HEK293 (cell line): Measurements from ENCODE around the gene AFG1L.

Experiments
- CTCF ChIA-PET: fragments of 350-600 bp; formaldehyde crosslinking; extraction: SDS; loops from one replicate; lab custom pipeline; 2021; ENCODE audit warnings: antibody characterized with exemption; lab: Yijun Ruan, JAX
- POLR2A ChIA-PET: fragments of 300-600 bp; formaldehyde crosslinking; extraction: SDS; loops from one replicate; lab custom pipeline; 2020; ENCODE audit warnings: antibody characterized with exemption, inconsistent platforms; lab: Yijun Ruan, JAX
- H3K27ac ChIP-seq: fragments of 200-500 bp; sonication (Bioruptor generic); 2 replicates; pipeline ENCODE4 v1.5.1; 2014; ENCODE audit warnings: low read depth, low read length, control low read depth, inconsistent platforms; ENCODE audit errors: extremely low read depth
- H3K36me3 ChIP-seq, 2 experiments: fragments of 200-500 bp in 1 of 2; sonication (Bioruptor generic) in 1 of 2; 1 replicate in 1 of 2; 2 replicates in 1 of 2; pipeline ENCODE4 v1.5.1; 2014 to 2017; ENCODE audit warnings: inconsistent platforms in 2 of 2, low read length in 2 of 2; ENCODE audit not compliant: control insufficient read depth in 2 of 2, insufficient read depth in 1 of 2
- H3K4me1 ChIP-seq: fragments of 200-500 bp; sonication (Bioruptor generic); 2 replicates; pipeline ENCODE4 v1.5.1; 2014; ENCODE audit warnings: mild to moderate bottlenecking, low read length, inconsistent platforms; ENCODE audit not compliant: control insufficient read depth, insufficient read depth
- H3K4me3 ChIP-seq: 2 replicates; pipeline ENCODE4 v1.5.1; 2011; ENCODE audit warnings: low read depth, mild to moderate bottlenecking, control low read depth, low read length, moderate library complexity
- H3K9me3 ChIP-seq: fragments of 200-500 bp; sonication (Bioruptor generic); 2 replicates; pipeline ENCODE4 v1.5.1; 2014; ENCODE audit warnings: low read depth, low read length, inconsistent platforms; ENCODE audit not compliant: control insufficient read depth, insufficient read depth
- GLIS2 ChIP-seq: fragments of 450-650 bp; formaldehyde crosslinking; IDR thresholded peaks from 2 replicates; pipeline ENCODE4 v1.5.1; 2016; ENCODE audit warnings: missing biosample characterization, missing genetic modification characterization
- REPIN1 ChIP-seq: fragments of 450-650 bp; formaldehyde crosslinking; IDR thresholded peaks from 2 replicates; pipeline ENCODE4 v1.5.1; 2017; ENCODE audit warnings: missing biosample characterization, missing genetic modification characterization, low read depth
- SALL2 ChIP-seq: fragments of 450-650 bp; formaldehyde crosslinking; IDR thresholded peaks from 2 replicates; pipeline ENCODE4 v1.5.0; 2017; ENCODE audit warnings: missing biosample characterization, mild to moderate bottlenecking, missing genetic modification characterization, borderline replicate concordance
- SP2 ChIP-seq: fragments of 450-650 bp; formaldehyde crosslinking; IDR thresholded peaks from 2 replicates; pipeline ENCODE4 v1.5.1; 2016; ENCODE audit warnings: missing biosample characterization, missing genetic modification characterization
- ZBTB8A ChIP-seq: fragments of 450-650 bp; formaldehyde crosslinking; IDR thresholded peaks from 2 replicates; pipeline ENCODE4 v1.5.1; 2016; ENCODE audit warnings: missing biosample characterization, missing genetic modification characterization
- ZNF133 ChIP-seq: fragments of 450-650 bp; formaldehyde crosslinking; IDR thresholded peaks from 2 replicates; pipeline ENCODE4 v1.5.1; 2016; ENCODE audit warnings: missing biosample characterization, missing genetic modification characterization
- ZNF174 ChIP-seq: fragments of 450-650 bp; formaldehyde crosslinking; IDR thresholded peaks from 2 replicates; pipeline ENCODE4 v1.5.0; 2017; ENCODE audit warnings: missing biosample characterization, mild to moderate bottlenecking, missing genetic modification characterization
- ZNF2 ChIP-seq: fragments of 450-650 bp; formaldehyde crosslinking; IDR thresholded peaks from 2 replicates; pipeline ENCODE4 v1.5.1; 2016; ENCODE audit warnings: missing biosample characterization, missing genetic modification characterization
- ZNF266 ChIP-seq: fragments of 450-650 bp; formaldehyde crosslinking; IDR thresholded peaks from 2 replicates; pipeline ENCODE4 v1.5.1; 2016; ENCODE audit warnings: missing biosample characterization, missing genetic modification characterization, low read depth
- ZNF654 ChIP-seq: fragments of 450-650 bp; formaldehyde crosslinking; IDR thresholded peaks from 2 replicates; pipeline ENCODE4 v1.5.1; 2016; ENCODE audit warnings: low read depth, missing biosample characterization, missing genetic modification characterization
- ZNF664 ChIP-seq: fragments of 450-650 bp; formaldehyde crosslinking; IDR thresholded peaks from 2 replicates; pipeline ENCODE4 v1.5.1; 2016; ENCODE audit warnings: missing biosample characterization, missing genetic modification characterization
- ZNF670 ChIP-seq: fragments of 450-650 bp; formaldehyde crosslinking; IDR thresholded peaks from 2 replicates; pipeline ENCODE4 v1.5.1; 2016; ENCODE audit warnings: missing biosample characterization, missing genetic modification characterization, low read depth
- ZNF677 ChIP-seq: fragments of 450-650 bp; IDR thresholded peaks from 2 replicates; pipeline ENCODE4 v1.5.0; 2018; ENCODE audit warnings: missing biosample characterization, mild to moderate bottlenecking, missing genetic modification characterization, moderate library complexity
- ZNF837 ChIP-seq: fragments of 450-650 bp; formaldehyde crosslinking; IDR thresholded peaks from 2 replicates; pipeline ENCODE4 v1.5.1; 2016; ENCODE audit warnings: missing biosample characterization, missing genetic modification characterization
- ZXDB ChIP-seq: fragments of 450-650 bp; formaldehyde crosslinking; IDR thresholded peaks from 2 replicates; pipeline ENCODE4 v1.5.1; 2016; ENCODE audit warnings: missing biosample characterization, missing genetic modification characterization
- TF ChIP-seq, protein P1 (sequence below): fragments of 450-650 bp; IDR thresholded peaks from 2 replicates; pipeline ENCODE4 v1.5.1; 2018; ENCODE audit warnings: missing biosample characterization, mild to moderate bottlenecking, missing genetic modification characterization
- TF ChIP-seq, protein P2 (sequence below): fragments of 450-650 bp; formaldehyde crosslinking; IDR thresholded peaks from 2 replicates; pipeline ENCODE4 v1.5.1; 2017; ENCODE audit warnings: missing biosample characterization, missing genetic modification characterization
- TF ChIP-seq, protein P3 (sequence below): fragments of 450-650 bp; formaldehyde crosslinking; IDR thresholded peaks from 2 replicates; pipeline ENCODE4 v1.5.1; 2017; ENCODE audit warnings: missing biosample characterization, missing genetic modification characterization
- TF ChIP-seq, protein P4 (sequence below): fragments of 450-650 bp; formaldehyde crosslinking; IDR thresholded peaks from 2 replicates; pipeline ENCODE4 v1.5.1; 2016; ENCODE audit warnings: missing biosample characterization, missing genetic modification characterization

AFG1L gene

DNA sequence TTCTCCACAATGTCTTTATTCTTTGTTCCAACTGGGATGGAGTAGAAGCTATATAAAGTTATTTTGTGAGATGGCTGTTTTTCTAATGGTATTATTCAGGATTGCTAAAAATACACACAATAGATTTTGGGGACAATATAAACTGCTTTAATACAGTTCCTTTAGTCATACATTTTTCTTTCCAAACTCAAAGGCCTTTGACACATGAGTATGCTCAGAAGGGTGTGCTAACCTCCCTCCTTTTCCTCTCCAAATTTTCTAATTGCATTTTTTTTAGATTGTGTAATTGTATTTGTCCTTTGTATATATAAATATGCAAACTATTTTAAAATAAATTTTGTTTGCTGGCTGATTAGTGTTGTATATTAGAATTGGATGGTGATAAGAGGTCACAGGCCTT is 146.3 kb downstream of the AFG1L start (continued):
- TF ChIP-seq ZNF654 (tag by site-specific recombination) (no peak), ZNF677 (tag by site-specific recombination) (no peak), ZNF2 (no peak), REPIN1 (tag by site-specific recombination) (no peak)
- TF ChIP-seq, protein P1, sequence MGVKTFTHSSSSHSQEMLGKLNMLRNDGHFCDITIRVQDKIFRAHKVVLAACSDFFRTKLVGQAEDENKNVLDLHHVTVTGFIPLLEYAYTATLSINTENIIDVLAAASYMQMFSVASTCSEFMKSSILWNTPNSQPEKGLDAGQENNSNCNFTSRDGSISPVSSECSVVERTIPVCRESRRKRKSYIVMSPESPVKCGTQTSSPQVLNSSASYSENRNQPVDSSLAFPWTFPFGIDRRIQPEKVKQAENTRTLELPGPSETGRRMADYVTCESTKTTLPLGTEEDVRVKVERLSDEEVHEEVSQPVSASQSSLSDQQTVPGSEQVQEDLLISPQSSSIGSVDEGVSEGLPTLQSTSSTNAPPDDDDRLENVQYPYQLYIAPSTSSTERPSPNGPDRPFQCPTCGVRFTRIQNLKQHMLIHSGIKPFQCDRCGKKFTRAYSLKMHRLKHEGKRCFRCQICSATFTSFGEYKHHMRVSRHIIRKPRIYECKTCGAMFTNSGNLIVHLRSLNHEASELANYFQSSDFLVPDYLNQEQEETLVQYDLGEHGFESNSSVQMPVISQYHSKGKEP (tag by site-specific recombination): no peak

DNA sequence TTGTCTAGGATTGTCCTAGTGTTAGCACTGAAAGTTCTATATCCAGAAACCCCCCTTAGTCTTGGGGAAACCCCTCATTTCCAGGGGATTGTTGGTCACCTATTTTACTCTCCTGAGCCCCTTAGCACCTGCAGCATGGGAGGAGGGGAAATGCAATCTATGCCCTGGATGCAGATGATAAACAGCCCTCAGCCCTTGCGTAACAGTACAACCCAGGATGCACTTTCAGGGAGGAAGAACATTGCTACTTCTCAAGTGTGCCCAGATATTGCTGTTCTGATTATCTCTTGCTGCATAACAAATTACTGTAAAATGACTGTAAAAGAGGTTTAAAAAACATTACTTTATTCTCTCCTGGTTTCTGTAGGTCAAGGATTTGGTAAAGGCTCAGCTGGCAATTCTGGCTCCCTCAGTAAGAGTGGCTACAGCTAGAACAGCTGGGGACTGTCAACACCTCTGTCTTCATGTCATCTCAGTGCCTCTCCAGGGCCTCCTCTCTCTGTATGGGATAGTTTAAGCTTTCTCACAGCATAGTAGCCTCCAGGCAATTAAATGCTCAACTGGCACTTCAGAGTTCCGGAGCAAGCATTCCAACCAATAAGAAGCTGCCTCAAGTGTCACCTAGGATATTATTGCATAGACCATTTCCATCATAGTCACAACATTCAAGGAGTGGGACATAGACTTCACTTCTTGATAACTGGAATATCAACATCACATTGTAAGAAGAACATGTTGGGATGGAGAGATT is 148.1 kb downstream of the AFG1L start:
- TF ChIP-seq, protein P2, sequence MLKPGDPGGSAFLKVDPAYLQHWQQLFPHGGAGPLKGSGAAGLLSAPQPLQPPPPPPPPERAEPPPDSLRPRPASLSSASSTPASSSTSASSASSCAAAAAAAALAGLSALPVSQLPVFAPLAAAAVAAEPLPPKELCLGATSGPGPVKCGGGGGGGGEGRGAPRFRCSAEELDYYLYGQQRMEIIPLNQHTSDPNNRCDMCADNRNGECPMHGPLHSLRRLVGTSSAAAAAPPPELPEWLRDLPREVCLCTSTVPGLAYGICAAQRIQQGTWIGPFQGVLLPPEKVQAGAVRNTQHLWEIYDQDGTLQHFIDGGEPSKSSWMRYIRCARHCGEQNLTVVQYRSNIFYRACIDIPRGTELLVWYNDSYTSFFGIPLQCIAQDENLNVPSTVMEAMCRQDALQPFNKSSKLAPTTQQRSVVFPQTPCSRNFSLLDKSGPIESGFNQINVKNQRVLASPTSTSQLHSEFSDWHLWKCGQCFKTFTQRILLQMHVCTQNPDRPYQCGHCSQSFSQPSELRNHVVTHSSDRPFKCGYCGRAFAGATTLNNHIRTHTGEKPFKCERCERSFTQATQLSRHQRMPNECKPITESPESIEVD: no peak
- no peak for TF ChIP-seq ZNF837 (tag by site-specific recombination)
- TF ChIP-seq, protein P3, sequence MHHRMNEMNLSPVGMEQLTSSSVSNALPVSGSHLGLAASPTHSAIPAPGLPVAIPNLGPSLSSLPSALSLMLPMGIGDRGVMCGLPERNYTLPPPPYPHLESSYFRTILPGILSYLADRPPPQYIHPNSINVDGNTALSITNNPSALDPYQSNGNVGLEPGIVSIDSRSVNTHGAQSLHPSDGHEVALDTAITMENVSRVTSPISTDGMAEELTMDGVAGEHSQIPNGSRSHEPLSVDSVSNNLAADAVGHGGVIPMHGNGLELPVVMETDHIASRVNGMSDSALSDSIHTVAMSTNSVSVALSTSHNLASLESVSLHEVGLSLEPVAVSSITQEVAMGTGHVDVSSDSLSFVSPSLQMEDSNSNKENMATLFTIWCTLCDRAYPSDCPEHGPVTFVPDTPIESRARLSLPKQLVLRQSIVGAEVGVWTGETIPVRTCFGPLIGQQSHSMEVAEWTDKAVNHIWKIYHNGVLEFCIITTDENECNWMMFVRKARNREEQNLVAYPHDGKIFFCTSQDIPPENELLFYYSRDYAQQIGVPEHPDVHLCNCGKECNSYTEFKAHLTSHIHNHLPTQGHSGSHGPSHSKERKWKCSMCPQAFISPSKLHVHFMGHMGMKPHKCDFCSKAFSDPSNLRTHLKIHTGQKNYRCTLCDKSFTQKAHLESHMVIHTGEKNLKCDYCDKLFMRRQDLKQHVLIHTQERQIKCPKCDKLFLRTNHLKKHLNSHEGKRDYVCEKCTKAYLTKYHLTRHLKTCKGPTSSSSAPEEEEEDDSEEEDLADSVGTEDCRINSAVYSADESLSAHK (tag by site-specific recombination): no peak
- no peak for TF ChIP-seq SP2 (tag by site-specific recombination)
- TF ChIP-seq SALL2 (tag by site-specific recombination): no peak
- TF ChIP-seq ZNF266 (tag by site-specific recombination): no peak
- TF ChIP-seq ZNF133 (tag by site-specific recombination): no peak
- no peak for TF ChIP-seq ZNF670 (tag by site-specific recombination)
- TF ChIP-seq ZNF664 (tag by site-specific recombination): no peak
- no peak for TF ChIP-seq GLIS2 (tag by site-specific recombination)
- no peak for TF ChIP-seq ZBTB8A (tag by site-specific recombination)
- TF ChIP-seq, protein P4, sequence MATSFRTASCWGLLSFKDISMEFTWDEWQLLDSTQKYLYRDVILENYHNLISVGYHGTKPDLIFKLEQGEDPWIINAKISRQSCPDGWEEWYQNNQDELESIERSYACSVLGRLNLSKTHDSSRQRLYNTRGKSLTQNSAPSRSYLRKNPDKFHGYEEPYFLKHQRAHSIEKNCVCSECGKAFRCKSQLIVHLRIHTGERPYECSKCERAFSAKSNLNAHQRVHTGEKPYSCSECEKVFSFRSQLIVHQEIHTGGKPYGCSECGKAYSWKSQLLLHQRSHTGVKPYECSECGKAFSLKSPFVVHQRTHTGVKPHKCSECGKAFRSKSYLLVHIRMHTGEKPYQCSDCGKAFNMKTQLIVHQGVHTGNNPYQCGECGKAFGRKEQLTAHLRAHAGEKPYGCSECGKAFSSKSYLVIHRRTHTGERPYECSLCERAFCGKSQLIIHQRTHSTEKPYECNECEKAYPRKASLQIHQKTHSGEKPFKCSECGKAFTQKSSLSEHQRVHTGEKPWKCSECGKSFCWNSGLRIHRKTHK: no peak
- no peak for TF ChIP-seq ZNF174 (tag by site-specific recombination)
- TF ChIP-seq ZXDB (tag by site-specific recombination): no peak
- no peaks in the 10 kb centered on the region for H3K36me3 ChIP-seq
- H3K27ac ChIP-seq: no peak overlapping the region
- POLR2A ChIA-PET: no interaction called here
- CTCF ChIA-PET: no interaction called here
- H3K4me1 ChIP-seq: no peaks in the 10 kb centered on the region
- H3K4me3 ChIP-seq: no peak overlapping the region
- H3K9me3 ChIP-seq: no peaks in the 10 kb centered on the region
